Thoracic aorta (tissue), 2 donors: ENCODE results near the gene ARHGEF5. TPM values are rescaled to one million over a fixed set of nuclear protein-coding genes. Genes with fewer than 3 reads are reported as not detected.

Experiments used
- ATAC-seq: fragments of 150-250 bp; one replicate; pipeline ENCODE4 v1.8.0; 2017; ENCODE audit warnings: low read depth; ENCODE audit not compliant: insufficient number of reproducible peaks, low FRiP score
- DNase-seq: peaks from one replicate; pipeline ENCODE4 v3.0.0-alpha.2; 2020; ENCODE audit warnings: low spot score
- H3K27ac ChIP-seq, 2 donors: fragments of 200-600 bp; sonication (generic); 1 replicate in 1 of 2; 2 replicates in 1 of 2; pipeline ENCODE4 v1.5.1; 2016; ENCODE audit warnings: mild to moderate bottlenecking in 2 of 2, moderate library complexity in 2 of 2
- H3K27me3 ChIP-seq: fragments of 200-600 bp; sonication (generic); replicated peaks from 2 replicates; pipeline ENCODE4 v1.6.0; 2016; ENCODE audit warnings: mild to moderate bottlenecking; ENCODE audit not compliant: insufficient read depth
- H3K36me3 ChIP-seq: fragments of 200-600 bp; sonication (generic); one replicate; pipeline ENCODE4 v1.5.1; 2016
- H3K4me1 ChIP-seq, 2 donors: fragments of 200-600 bp; sonication (generic); 1 replicate in 1 of 2; 2 replicates in 1 of 2; pipeline versions ENCODE4 v1.5.1 to v1.6.0; 2016; ENCODE audit warnings: low read depth in 2 of 2, mild to moderate bottlenecking in 1 of 2; ENCODE audit not compliant: control insufficient read depth in 1 of 2
- H3K4me3 ChIP-seq: fragments of 200-600 bp; sonication (generic); 2 replicates; pipeline ENCODE4 v1.5.1; 2016; ENCODE audit warnings: mild to moderate bottlenecking
- H3K9me3 ChIP-seq: fragments of 200-600 bp; sonication (generic); 2 replicates; pipeline ENCODE4 v1.5.1; 2016
- CTCF ChIP-seq: fragments of 200-600 bp; sonication (generic); IDR thresholded peaks from one replicate; pipeline ENCODE4 v1.5.1; 2019; ENCODE audit warnings: antibody characterized with exemption
- total RNA-seq, 2 donors: library from RNA; depleted of rRNA; stranded (reverse); fragments of >200 nt; gene quantifications; one replicate each; pipeline versions ENCODE4 v1.1.0 to v1.2.3, GENCODE V29; 2016

The ARHGEF5 gene
- total RNA-seq, 2 donors from 2014 or later: 6.8 to 10.4 TPM

GRCh38 chr7:144379776-144380384 lies 24.7 kb downstream of the ARHGEF5 start:
- H3K9me3 ChIP-seq: no peaks in the 10 kb centered on the region
- H3K36me3 ChIP-seq: peaks cover 3% of the 10 kb centered on the region
- no peak overlapping the region for H3K4me3 ChIP-seq
- no peaks in the 10 kb centered on the region for H3K27me3 ChIP-seq
- ATAC-seq: no peak
- H3K4me1 ChIP-seq: no peaks in the 10 kb centered on the region
- H3K27ac ChIP-seq: no peak overlapping the region
- no peak for DNase-seq
- TF ChIP-seq CTCF: no peak

- Histone ChIP-seq H3K4me3 (no peak overlapping the region), H3K36me3 (no peaks in the 10 kb centered on the region), H3K4me1 (no peaks in the 10 kb centered on the region), H3K27me3 (no peaks in the 10 kb centered on the region), H3K27ac (no peak overlapping the region), H3K9me3 (no peaks in the 10 kb centered on the region)
- no peak for ATAC-seq
- no peak for DNase-seq
- no peak for TF ChIP-seq CTCF
Observed at GRCh38 chr7:144384071-144384470, 28.9 kb downstream of the ARHGEF5 start.

GRCh38 chr7:144384555-144385245 lies 29.5 kb downstream of the ARHGEF5 start:
- Histone ChIP-seq H3K27me3 (no peaks in the 10 kb centered on the region), H3K9me3 (no peaks in the 10 kb centered on the region), H3K27ac (no peak overlapping the region), H3K36me3 (no peaks in the 10 kb centered on the region), H3K4me3 (no peak overlapping the region), H3K4me1 (no peaks in the 10 kb centered on the region)
- ATAC-seq: no peak
- DNase-seq: no peak
- TF ChIP-seq CTCF: no peak

GRCh38 chr7:144386741-144387140 lies 31.5 kb downstream of the ARHGEF5 start:
- TF ChIP-seq CTCF: no peak
- DNase-seq (no peak), ATAC-seq (no peak)
- no peaks in the 10 kb centered on the region for H3K36me3 ChIP-seq
- H3K27ac ChIP-seq: no peak overlapping the region
- H3K27me3 ChIP-seq: no peaks in the 10 kb centered on the region
- H3K4me1 ChIP-seq: no peaks in the 10 kb centered on the region
- no peaks in the 10 kb centered on the region for H3K9me3 ChIP-seq
- no peak overlapping the region for H3K4me3 ChIP-seq

- H3K4me3 ChIP-seq: no peak overlapping the region
- no peaks in the 10 kb centered on the region for H3K36me3 ChIP-seq
- no peaks in the 10 kb centered on the region for H3K4me1 ChIP-seq
- TF ChIP-seq CTCF: no peak
- DNase-seq: no peak
- no peaks in the 10 kb centered on the region for H3K9me3 ChIP-seq
- ATAC-seq: no peak
- no peak overlapping the region for H3K27ac ChIP-seq
- H3K27me3 ChIP-seq: no peaks in the 10 kb centered on the region
Observed at GRCh38 chr7:144388950-144389349, 33.7 kb downstream of the ARHGEF5 start.
